ENCODE results near the gene NAGPA. TPM values are rescaled to one million over a fixed set of nuclear protein-coding genes. Genes with fewer than 3 reads are reported as not detected.

Gene NAGPA
- polyA plus RNA-seq, 1 donor from 2014 or later, result 36.6 TPM

DNA sequence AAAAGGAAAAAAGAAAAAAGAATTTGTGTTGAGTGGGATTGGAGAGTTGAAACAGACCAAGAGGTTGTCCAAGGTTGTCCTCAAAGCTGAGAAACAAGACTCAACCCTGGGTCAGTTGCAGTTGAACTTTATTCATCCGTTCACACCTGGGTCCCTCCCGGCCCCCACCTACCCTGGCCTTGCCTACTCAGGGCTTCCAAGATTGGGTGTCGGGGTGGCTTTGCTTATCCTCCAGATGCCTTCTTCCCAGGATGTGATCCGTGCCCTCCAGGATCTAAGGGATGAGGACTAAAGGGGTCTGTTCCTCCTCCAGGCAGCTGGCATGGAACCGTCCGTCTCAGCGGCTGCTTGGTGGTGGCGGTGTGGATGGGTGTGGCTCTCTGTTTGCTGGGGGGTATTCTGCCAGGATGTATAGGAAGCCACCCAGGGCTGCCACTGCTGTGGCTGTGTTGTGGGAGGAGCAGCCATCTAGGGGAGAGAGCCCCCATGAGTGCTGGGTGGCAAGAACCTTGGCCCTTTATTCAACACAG is 10.3 kb upstream of the NAGPA start:
- Histone ChIP-seq H3K36me3 (ENCODE audit: insufficient read depth, low read length) (no peaks in the 10 kb centered on the region), H3K27me3 (ENCODE audit: insufficient read depth, low read depth, low read length) (no peaks in the 10 kb centered on the region), H3K27ac (ENCODE audit: low read length) (no peak overlapping the region), H2AFZ (ENCODE audit: low read depth, low read length) (no peak overlapping the region), H3K4me2 (ENCODE audit: low read length) (no peak overlapping the region), H4K20me1 (ENCODE audit: insufficient read depth) (no peaks in the 10 kb centered on the region), H3K4me3 (ENCODE audit: low read length) (no peak overlapping the region), H3K9ac (ENCODE audit: low read length) (no peak overlapping the region), H3F3A (ENCODE audit: insufficient read depth, low read length, poor library complexity, severe bottlenecking) (no peaks in the 10 kb centered on the region), H3K79me2 (replicated peaks; ENCODE audit: insufficient read depth, low read length) (no peaks in the 10 kb centered on the region), H3K9me2 (ENCODE audit: insufficient read depth, low read length) (no peaks in the 10 kb centered on the region), H3K9me3 (ENCODE audit: low read length) (no peaks in the 10 kb centered on the region)
- TF ChIP-seq TAF1 (IDR thresholded peaks at IDR 0.05; ENCODE audit: low read depth) (no peak), POLR2AphosphoS5 (IDR thresholded peaks at IDR 0.05) (no peak), SMC3 (conservative IDR thresholded peaks at IDR 0.05; ENCODE audit: poor library complexity) (no peak), EZH2 (IDR thresholded peaks at IDR 0.05; ENCODE audit: borderline replicate concordance, insufficient read depth, low read length, poor library complexity, severe bottlenecking) (no peak), REST (IDR thresholded peaks at IDR 0.05; ENCODE audit: borderline replicate concordance) (no peak), RAD21 (conservative IDR thresholded peaks at IDR 0.05) (no peak), EP300 (conservative IDR thresholded peaks at IDR 0.05; ENCODE audit: poor library complexity, severe bottlenecking) (no peak), MXI1 (conservative IDR thresholded peaks at IDR 0.05; ENCODE audit: poor library complexity, severe bottlenecking) (no peak)
- TF ChIP-seq, protein P1, sequence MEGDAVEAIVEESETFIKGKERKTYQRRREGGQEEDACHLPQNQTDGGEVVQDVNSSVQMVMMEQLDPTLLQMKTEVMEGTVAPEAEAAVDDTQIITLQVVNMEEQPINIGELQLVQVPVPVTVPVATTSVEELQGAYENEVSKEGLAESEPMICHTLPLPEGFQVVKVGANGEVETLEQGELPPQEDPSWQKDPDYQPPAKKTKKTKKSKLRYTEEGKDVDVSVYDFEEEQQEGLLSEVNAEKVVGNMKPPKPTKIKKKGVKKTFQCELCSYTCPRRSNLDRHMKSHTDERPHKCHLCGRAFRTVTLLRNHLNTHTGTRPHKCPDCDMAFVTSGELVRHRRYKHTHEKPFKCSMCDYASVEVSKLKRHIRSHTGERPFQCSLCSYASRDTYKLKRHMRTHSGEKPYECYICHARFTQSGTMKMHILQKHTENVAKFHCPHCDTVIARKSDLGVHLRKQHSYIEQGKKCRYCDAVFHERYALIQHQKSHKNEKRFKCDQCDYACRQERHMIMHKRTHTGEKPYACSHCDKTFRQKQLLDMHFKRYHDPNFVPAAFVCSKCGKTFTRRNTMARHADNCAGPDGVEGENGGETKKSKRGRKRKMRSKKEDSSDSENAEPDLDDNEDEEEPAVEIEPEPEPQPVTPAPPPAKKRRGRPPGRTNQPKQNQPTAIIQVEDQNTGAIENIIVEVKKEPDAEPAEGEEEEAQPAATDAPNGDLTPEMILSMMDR (IDR thresholded peaks at IDR 0.05; ENCODE audit: poor library complexity, severe bottlenecking), result no peak

- Histone ChIP-seq H3K36me3 (ENCODE audit: insufficient read depth, low read length) (no peaks in the 10 kb centered on the region), H3K9me2 (ENCODE audit: insufficient read depth, low read length) (no peaks in the 10 kb centered on the region), H3K27me3 (ENCODE audit: insufficient read depth, low read depth, low read length) (no peaks in the 10 kb centered on the region), H3K4me2 (ENCODE audit: low read length) (no peak overlapping the region), H3K79me2 (replicated peaks; ENCODE audit: insufficient read depth, low read length) (no peaks in the 10 kb centered on the region), H3K9ac (ENCODE audit: low read length) (no peak overlapping the region), H4K20me1 (ENCODE audit: insufficient read depth) (no peaks in the 10 kb centered on the region), H3K27ac (ENCODE audit: low read length) (no peak overlapping the region), H2AFZ (ENCODE audit: low read depth, low read length) (no peak overlapping the region), H3K4me3 (ENCODE audit: low read length) (no peak overlapping the region), H3F3A (ENCODE audit: insufficient read depth, low read length, poor library complexity, severe bottlenecking) (no peaks in the 10 kb centered on the region), H3K9me3 (ENCODE audit: low read length) (no peaks in the 10 kb centered on the region)
- peak; percentile 12 for TF ChIP-seq RAD21 (conservative IDR thresholded peaks at IDR 0.05)
- TF ChIP-seq, protein P1 (IDR thresholded peaks at IDR 0.05; ENCODE audit: poor library complexity, severe bottlenecking), result no peak
These were observed 8.9 kb upstream of the NAGPA start for GRCh38 chr16:5042574-5043171.
